Measurements from ENCODE around the gene OPTN. TPM values are rescaled to one million over a fixed set of nuclear protein-coding genes. Genes with fewer than 3 reads are reported as not detected.

Gene OPTN
- total RNA-seq, 1 donor from 2014 or later, result 36.3 TPM

DNA sequence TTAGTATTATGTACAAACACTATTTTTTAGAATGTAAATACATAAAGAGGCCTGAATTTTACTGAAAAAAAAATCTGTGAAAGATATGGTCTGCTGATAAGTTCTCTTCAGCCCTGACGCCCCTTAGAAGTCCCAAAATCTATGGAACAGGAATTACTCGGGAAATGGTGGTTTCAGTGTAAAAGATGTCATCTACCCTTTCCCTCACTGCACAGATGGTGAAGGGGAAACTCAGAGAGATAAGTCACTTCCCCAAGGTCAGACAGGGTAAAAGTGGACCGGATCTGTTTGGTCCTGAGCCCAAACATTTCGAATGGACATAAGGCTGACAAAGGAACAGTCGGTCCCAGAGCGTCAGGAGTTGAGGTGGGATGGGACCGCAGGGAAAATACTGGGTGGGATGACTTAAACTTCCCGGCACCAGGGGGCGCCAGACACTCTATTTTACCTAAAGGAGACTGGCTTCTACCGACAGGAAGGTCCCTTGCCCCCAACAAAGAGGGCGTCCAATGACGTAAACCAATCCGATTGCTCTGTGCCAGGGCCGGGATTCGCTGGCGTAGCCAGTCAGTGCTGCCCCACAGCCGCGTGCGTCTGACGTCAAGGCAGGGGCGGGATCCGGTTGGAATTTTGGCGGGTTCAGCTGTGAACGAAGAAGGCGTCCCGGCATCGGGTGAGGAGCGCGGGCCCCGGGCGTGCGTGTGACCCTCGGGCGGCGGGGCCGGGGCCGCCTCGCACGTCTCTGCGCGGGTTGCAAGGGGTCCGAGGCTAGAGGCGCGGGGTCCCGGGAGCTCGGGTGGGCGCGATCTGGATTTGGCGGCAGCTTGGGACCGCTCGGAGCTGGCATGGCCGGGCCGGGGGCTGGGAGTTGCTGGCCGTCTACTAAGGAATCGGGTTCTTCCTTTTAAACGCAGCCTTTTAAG is 61.2 kb downstream of the OPTN start, which contains the start of gene MCM10:
TSS of gene MCM10 (plus strand) at position 625 of the 923 bp plus-strand sequence. CDS start 2,645 bp downstream, outside the sequence.
- Mint-ChIP-seq H3K27me3 (ENCODE audit: unreplicated experiment) (peaks cover 2% of the 10 kb centered on the region), H3K4me3 (ENCODE audit: unreplicated experiment) (peak within 1 kb of the TSS; percentile 88), H3K27ac (ENCODE audit: unreplicated experiment) (no peak within 1 kb of the TSS), H3K4me1 (ENCODE audit: unreplicated experiment) (peaks cover 10% of the 10 kb centered on the region), H3K9me3 (ENCODE audit: unreplicated experiment) (no peaks in the 10 kb centered on the region), H3K36me3 (ENCODE audit: low read depth, unreplicated experiment) (no peaks in the 10 kb centered on the region)
- TF ChIP-seq, protein P1, sequence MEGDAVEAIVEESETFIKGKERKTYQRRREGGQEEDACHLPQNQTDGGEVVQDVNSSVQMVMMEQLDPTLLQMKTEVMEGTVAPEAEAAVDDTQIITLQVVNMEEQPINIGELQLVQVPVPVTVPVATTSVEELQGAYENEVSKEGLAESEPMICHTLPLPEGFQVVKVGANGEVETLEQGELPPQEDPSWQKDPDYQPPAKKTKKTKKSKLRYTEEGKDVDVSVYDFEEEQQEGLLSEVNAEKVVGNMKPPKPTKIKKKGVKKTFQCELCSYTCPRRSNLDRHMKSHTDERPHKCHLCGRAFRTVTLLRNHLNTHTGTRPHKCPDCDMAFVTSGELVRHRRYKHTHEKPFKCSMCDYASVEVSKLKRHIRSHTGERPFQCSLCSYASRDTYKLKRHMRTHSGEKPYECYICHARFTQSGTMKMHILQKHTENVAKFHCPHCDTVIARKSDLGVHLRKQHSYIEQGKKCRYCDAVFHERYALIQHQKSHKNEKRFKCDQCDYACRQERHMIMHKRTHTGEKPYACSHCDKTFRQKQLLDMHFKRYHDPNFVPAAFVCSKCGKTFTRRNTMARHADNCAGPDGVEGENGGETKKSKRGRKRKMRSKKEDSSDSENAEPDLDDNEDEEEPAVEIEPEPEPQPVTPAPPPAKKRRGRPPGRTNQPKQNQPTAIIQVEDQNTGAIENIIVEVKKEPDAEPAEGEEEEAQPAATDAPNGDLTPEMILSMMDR (IDR thresholded peaks at IDR 0.05; ENCODE audit: unreplicated experiment), result peak; percentile 95
- peak; percentile 98 for DNase-seq (ENCODE audit: low spot score)

DNA sequence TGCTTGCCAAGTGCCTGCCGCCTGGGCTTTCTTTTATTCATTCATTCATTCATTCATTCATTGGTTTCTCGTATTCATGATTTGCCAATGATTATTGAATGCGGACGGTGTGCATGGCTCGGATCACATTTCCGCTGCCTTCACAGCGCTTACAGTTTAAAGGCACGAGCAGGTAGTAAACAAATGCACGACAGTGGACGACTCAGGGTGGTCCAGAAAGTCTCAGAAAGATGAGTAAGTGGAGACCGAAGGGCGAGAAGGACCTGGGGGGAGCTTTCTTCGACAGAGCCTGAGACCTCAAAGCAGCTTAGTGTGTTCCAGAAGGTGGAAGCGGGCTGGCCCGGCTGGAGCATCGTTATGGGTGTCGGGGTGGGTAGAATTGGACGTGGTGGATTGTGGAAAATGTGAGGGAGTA is 61.9 kb downstream of the OPTN start:
- Mint-ChIP-seq H3K27ac (ENCODE audit: unreplicated experiment) (no peak overlapping the region), H3K27me3 (ENCODE audit: unreplicated experiment) (peaks cover 3% of the 10 kb centered on the region)

GRCh38 chr10:13163859-13164258 is 63.9 kb downstream of the OPTN start:
- no peaks in the 10 kb centered on the region for H3K36me3 Mint-ChIP-seq (ENCODE audit: low read depth, unreplicated experiment)
- no peak overlapping the region for H3K4me3 Mint-ChIP-seq (ENCODE audit: unreplicated experiment)
- H3K27ac Mint-ChIP-seq (ENCODE audit: unreplicated experiment), result no peak overlapping the region
- TF ChIP-seq, protein P1 (IDR thresholded peaks at IDR 0.05; ENCODE audit: unreplicated experiment), result no peak
- peaks cover 3% of the 10 kb centered on the region for H3K27me3 Mint-ChIP-seq (ENCODE audit: unreplicated experiment)
- DNase-seq (ENCODE audit: low spot score), result no peak
- no peaks in the 10 kb centered on the region for H3K9me3 Mint-ChIP-seq (ENCODE audit: unreplicated experiment)
- H3K4me1 Mint-ChIP-seq (ENCODE audit: unreplicated experiment), result peaks cover 10% of the 10 kb centered on the region

More for the DNA sequence above, 61.9 kb downstream of the OPTN start:
- no peaks in the 10 kb centered on the region for H3K36me3 Mint-ChIP-seq (ENCODE audit: low read depth, unreplicated experiment)
- H3K4me3 Mint-ChIP-seq (ENCODE audit: unreplicated experiment), result peak overlapping the region; percentile 88
- TF ChIP-seq, protein P1 (IDR thresholded peaks at IDR 0.05; ENCODE audit: unreplicated experiment), result no peak
- no peaks in the 10 kb centered on the region for H3K9me3 Mint-ChIP-seq (ENCODE audit: unreplicated experiment)
- DNase-seq (ENCODE audit: low spot score), result peak; percentile 6
- H3K4me1 Mint-ChIP-seq (ENCODE audit: unreplicated experiment), result peaks cover 10% of the 10 kb centered on the region

DNA sequence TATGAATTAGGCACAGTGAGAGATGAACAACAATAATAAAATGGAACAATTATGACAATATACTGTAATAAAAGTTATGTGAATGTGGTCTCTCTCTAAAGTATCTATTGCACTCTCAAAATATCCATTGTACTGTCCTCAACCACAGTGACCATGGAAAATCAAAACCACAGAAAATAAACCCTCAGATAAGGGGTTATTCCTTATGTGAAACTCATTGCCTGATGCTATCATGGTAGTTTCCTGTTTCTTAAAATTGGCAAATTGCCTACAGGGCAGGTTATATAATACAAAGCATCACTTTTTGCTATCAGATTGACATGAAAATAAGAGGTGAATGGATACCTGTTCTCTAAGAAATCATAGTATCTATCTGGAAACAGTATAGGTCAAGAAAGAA is 65.2 kb downstream of the OPTN start:
- H3K4me1 Mint-ChIP-seq (ENCODE audit: unreplicated experiment), result peaks cover 10% of the 10 kb centered on the region
- DNase-seq (ENCODE audit: low spot score), result no peak
- no peak overlapping the region for H3K27ac Mint-ChIP-seq (ENCODE audit: unreplicated experiment)
- no peaks in the 10 kb centered on the region for H3K36me3 Mint-ChIP-seq (ENCODE audit: low read depth, unreplicated experiment)
- H3K4me3 Mint-ChIP-seq (ENCODE audit: unreplicated experiment), result no peak overlapping the region
- TF ChIP-seq, protein P1 (IDR thresholded peaks at IDR 0.05; ENCODE audit: unreplicated experiment), result no peak
- H3K9me3 Mint-ChIP-seq (ENCODE audit: unreplicated experiment), result no peaks in the 10 kb centered on the region
- peaks cover 3% of the 10 kb centered on the region for H3K27me3 Mint-ChIP-seq (ENCODE audit: unreplicated experiment)

- Mint-ChIP-seq H3K4me3 (ENCODE audit: unreplicated experiment) (no peak overlapping the region), H3K9me3 (ENCODE audit: unreplicated experiment) (no peaks in the 10 kb centered on the region), H3K36me3 (ENCODE audit: low read depth, unreplicated experiment) (no peaks in the 10 kb centered on the region), H3K4me1 (ENCODE audit: unreplicated experiment) (no peaks in the 10 kb centered on the region), H3K27ac (ENCODE audit: unreplicated experiment) (no peak overlapping the region), H3K27me3 (ENCODE audit: unreplicated experiment) (peaks cover 2% of the 10 kb centered on the region)
- TF ChIP-seq, protein P1 (IDR thresholded peaks at IDR 0.05; ENCODE audit: unreplicated experiment), result no peak
- DNase-seq (ENCODE audit: low spot score), result no peak
Observed at GRCh38 chr10:13167568-13167967, 67.6 kb downstream of the OPTN start.
